Tibial artery (tissue), 4 donors: ENCODE measurements around the gene CCNA1.

ENCODE experiments used
- DNase-seq, 2 donors: peaks; one replicate each; pipeline ENCODE4 v3.0.0-alpha.2; 2019
- H3K27ac ChIP-seq, 2 donors: fragments of 200-600 bp; sonication (generic) in 1 of 2; 1 replicate in 1 of 2; 2 replicates in 1 of 2; pipeline ENCODE4 v1.5.1; 2018 to 2019; ENCODE audit warnings: mild to moderate bottlenecking in 1 of 2
- H3K27me3 ChIP-seq, 2 donors: fragments of 200-600 bp; sonication (generic) in 1 of 2; one replicate each; pipeline versions ENCODE4 v1.5.1 to v1.6.0; 2016 to 2019
- H3K36me3 ChIP-seq, 3 donors: fragments of 200-600 bp; sonication (generic) in 2 of 3; one replicate each; pipeline ENCODE4 v1.5.1; 2016 to 2019; ENCODE audit warnings: mild to moderate bottlenecking in 2 of 3
- H3K4me1 ChIP-seq, 4 donors: fragments of 200-600 bp; sonication (generic) in 2 of 4; 1 replicate in 3 of 4; 2 replicates in 1 of 4; pipeline ENCODE4 v1.5.1; 2016 to 2019
- H3K4me3 ChIP-seq, 2 donors: fragments of 200-600 bp; sonication (generic) in 1 of 2; 1 replicate in 1 of 2; 2 replicates in 1 of 2; pipeline ENCODE4 v1.5.1; 2018 to 2019; ENCODE audit warnings: mild to moderate bottlenecking in 2 of 2
- H3K9me3 ChIP-seq, 3 donors: fragments of 200-600 bp; sonication (generic) in 1 of 3; one replicate each; pipeline ENCODE4 v1.5.1; 2016 to 2019
- intact Hi-C: fragments of 100-400 bp; cut with DNase I; formaldehyde crosslinking; loops from one replicate; pipeline ENCODE4 v1.15.0; 2023; ENCODE audit warnings: low total_unique reads
- TF ChIP-seq, protein P1 (sequence below), 2 experiments: fragments of 200-600 bp in 1 of 2; fragments of 450-650 bp in 1 of 2; IDR thresholded peaks; one replicate each; pipeline ENCODE4 v1.5.1; 2017 to 2019; ENCODE audit warnings: antibody characterized with exemption in 2 of 2, mild to moderate bottlenecking in 1 of 2, moderate library complexity in 1 of 2

Gene CCNA1

GRCh38 chr13:36428086-36428485 is 4.2 kb upstream of the CCNA1 start:
- H3K4me3 ChIP-seq = no peak overlapping the region
- H3K27me3 ChIP-seq = no peaks in the 10 kb centered on the region
- H3K27ac ChIP-seq = no peak overlapping the region
- no peak for DNase-seq
- peaks cover 0 to 8% (median 0%) of the 10 kb centered on the region in 3 donors for H3K9me3 ChIP-seq
- H3K36me3 ChIP-seq = no peaks in the 10 kb centered on the region
- intact Hi-C loops = no loop called here
- TF ChIP-seq, protein P1, sequence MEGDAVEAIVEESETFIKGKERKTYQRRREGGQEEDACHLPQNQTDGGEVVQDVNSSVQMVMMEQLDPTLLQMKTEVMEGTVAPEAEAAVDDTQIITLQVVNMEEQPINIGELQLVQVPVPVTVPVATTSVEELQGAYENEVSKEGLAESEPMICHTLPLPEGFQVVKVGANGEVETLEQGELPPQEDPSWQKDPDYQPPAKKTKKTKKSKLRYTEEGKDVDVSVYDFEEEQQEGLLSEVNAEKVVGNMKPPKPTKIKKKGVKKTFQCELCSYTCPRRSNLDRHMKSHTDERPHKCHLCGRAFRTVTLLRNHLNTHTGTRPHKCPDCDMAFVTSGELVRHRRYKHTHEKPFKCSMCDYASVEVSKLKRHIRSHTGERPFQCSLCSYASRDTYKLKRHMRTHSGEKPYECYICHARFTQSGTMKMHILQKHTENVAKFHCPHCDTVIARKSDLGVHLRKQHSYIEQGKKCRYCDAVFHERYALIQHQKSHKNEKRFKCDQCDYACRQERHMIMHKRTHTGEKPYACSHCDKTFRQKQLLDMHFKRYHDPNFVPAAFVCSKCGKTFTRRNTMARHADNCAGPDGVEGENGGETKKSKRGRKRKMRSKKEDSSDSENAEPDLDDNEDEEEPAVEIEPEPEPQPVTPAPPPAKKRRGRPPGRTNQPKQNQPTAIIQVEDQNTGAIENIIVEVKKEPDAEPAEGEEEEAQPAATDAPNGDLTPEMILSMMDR (IDR thresholded peaks at IDR 0.05) = no peak
- H3K4me1 ChIP-seq = peaks cover 0 to 30% (median 23%) of the 10 kb centered on the region in 4 donors

GRCh38 chr13:36430247-36431203 is 1.8 kb upstream of the CCNA1 start:
- Histone ChIP-seq H3K36me3 (no peaks in the 10 kb centered on the region), H3K4me3 (peak overlapping the region; percentile 5 to 58), H3K4me1 (peaks cover 0 to 30% (median 23%) of the 10 kb centered on the region in 4 donors), H3K27ac (no peak overlapping the region), H3K9me3 (peaks cover 0 to 5% (median 0%) of the 10 kb centered on the region in 3 donors), H3K27me3 (no peaks in the 10 kb centered on the region)
- DNase-seq = peak in 1 of 2 donors; percentile 67
- TF ChIP-seq, protein P1 (IDR thresholded peaks at IDR 0.05) = no peak
- intact Hi-C loops = no loop called here

DNA sequence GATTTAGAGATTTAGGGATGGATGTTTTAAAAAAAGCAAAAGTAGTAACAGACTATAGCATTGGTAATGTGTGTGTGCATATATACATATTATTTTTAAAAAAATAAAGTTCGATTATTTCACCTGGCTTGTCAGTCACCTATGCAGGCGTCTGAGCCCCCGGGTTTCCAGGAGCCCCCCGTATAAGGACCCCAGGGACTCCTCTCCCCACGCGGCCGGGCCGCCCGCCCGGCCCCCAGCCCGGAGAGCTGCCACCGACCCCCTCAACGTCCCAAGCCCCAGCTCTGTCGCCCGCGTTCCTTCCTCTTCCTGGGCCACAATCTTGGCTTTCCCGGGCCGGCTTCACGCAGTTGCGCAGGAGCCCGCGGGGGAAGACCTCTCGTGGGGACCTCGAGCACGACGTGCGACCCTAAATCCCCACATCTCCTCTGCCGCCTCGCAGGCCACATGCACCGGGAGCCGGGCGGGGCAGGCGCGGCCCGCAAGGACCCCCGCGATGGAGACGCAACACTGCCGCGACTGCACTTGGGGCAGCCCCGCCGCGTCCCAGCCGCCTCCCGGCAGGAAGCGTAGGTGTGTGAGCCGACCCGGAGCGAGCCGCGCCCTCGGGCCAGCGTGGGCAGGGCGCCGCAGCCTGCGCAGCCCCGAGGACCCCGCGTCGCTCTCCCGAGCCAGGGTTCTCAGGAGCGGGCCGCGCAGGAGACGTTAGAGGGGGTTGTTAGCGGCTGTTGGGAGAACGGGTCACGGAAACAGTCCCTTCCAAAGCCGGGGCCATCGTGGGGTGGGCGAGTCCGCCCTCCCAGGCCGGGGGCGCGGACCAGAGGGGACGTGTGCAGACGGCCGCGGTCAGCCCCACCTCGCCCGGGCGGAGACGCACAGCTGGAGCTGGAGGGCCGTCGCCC is 840 bp upstream of the CCNA1 start:
- no peak overlapping the region for H3K27ac ChIP-seq
- H3K36me3 ChIP-seq = no peaks in the 10 kb centered on the region
- no peaks in the 10 kb centered on the region for H3K27me3 ChIP-seq
- no peak for DNase-seq
- H3K9me3 ChIP-seq = no peaks in the 10 kb centered on the region
- TF ChIP-seq, protein P1 (IDR thresholded peaks at IDR 0.05) = no peak
- H3K4me3 ChIP-seq = peak overlapping the region; percentile 47 to 58
- intact Hi-C loops = no loop called here
- peaks cover 0 to 30% (median 23%) of the 10 kb centered on the region in 4 donors for H3K4me1 ChIP-seq

DNA sequence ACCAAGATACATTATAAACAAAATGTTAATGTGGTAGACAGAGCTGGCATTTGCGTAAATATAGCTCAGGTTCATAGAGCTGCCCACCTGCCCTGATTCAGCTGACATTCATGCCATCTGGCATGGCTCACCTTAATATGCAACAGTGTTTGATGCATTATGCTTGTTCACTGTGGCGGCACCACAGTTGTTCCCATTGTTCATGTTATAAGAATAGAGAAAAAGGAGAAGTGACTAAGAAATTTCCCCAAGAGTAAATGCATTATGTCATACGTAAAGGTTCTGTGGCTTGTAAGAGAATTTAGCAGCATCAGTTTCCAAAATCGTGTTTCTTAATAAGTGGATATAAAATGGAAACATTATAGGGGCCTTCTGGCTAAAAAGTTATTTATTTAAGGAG is 4.5 kb downstream of the CCNA1 start:
- Histone ChIP-seq H3K4me1 (peaks cover 0 to 13% (median 7%) of the 10 kb centered on the region in 4 donors), H3K27ac (no peak overlapping the region), H3K4me3 (no peak overlapping the region), H3K9me3 (no peaks in the 10 kb centered on the region), H3K27me3 (no peaks in the 10 kb centered on the region), H3K36me3 (no peaks in the 10 kb centered on the region)
- TF ChIP-seq, protein P1 (IDR thresholded peaks at IDR 0.05) = no peak
- intact Hi-C loops = no loop called here
- no peak for DNase-seq

DNA sequence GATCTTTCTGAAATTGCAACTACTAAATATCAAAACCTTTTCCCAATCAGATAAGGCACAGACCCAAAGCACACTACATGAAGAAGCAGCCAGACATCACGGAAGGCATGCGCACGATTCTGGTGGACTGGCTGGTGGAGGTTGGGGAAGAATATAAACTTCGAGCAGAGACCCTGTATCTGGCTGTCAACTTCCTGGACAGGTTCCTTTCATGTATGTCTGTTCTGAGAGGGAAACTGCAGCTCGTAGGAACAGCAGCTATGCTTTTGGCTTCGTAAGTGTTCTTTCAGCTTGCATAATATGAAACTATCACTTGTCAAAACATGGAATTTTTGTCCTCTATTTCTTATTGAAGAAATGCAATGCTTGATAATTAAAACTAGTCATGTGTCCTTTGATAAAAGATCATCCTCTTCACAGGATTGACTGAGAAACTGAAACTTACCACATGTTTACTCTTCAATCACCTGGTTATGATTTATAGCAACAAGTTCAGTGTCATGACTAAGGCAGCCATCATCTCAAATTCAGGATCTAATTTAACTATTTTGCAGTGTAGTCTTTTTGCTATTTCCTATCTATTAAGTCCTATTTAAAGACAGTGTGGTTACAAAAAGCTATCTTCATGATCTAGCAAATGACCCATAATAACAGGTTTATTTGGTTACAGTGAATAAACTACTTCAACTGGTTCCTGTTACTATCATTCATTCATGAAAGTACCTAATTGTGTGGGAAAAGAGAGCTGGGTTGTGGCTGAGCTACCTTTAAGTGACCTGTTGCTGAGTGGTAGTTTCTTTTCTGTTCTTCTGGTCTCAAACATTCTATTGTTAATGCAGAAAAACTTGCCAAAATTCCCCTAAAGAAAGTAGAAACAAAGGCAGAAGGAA is 6.5 kb downstream of the CCNA1 start:
- H3K36me3 ChIP-seq = no peaks in the 10 kb centered on the region
- H3K27ac ChIP-seq = no peak overlapping the region
- TF ChIP-seq, protein P1 (IDR thresholded peaks at IDR 0.05) = no peak

More for the DNA sequence above, 6.5 kb downstream of the CCNA1 start:
- no peaks in the 10 kb centered on the region for H3K27me3 ChIP-seq
- no peaks in the 10 kb centered on the region for H3K9me3 ChIP-seq
- DNase-seq = no peak
- intact Hi-C loops = no loop called here
- H3K4me1 ChIP-seq = no peaks in the 10 kb centered on the region
- no peak overlapping the region for H3K4me3 ChIP-seq
